HFF-Myc (cell line): Measurements from ENCODE around the gene RASGEF1C.

Source experiments
- DNase-seq: peaks from one replicate; pipeline ENCODE4 v3.0.0-alpha.2; 2011; ENCODE audit warnings: low read depth; ENCODE audit errors: extremely low read depth
- H3K4me3 ChIP-seq: replicated peaks from 2 replicates; pipeline ENCODE4 v1.5.1; 2011; ENCODE audit warnings: low read depth, mild to moderate bottlenecking, control low read depth, low read length
- TF ChIP-seq, protein P1 (sequence below): IDR thresholded peaks from 2 replicates; pipeline ENCODE4 v1.5.1; 2012; ENCODE audit warnings: mild to moderate bottlenecking, low read depth, low read length, control low read depth; ENCODE audit errors: missing control alignments

RASGEF1C gene

DNA sequence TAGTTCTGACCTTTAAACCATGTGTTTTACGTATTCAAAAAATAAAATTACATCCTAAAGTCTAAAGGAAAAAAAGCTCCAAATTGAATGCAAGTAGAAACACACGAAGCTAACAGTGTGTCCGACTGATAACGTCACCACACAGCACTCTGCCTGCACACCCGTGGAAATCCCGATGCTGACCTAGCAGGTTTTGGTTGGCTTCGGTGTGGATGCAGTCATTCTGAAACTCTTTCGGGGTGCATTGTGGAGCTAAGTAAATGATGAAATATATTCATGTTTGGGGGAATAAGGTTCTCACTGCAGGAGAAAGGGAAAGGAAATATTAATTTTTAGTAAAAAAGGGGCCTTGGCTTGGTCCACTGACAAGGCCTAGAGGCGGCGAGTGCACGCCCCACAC, 2.0 kb downstream of the RASGEF1C start:
- no peak for DNase-seq
- TF ChIP-seq, protein P1, sequence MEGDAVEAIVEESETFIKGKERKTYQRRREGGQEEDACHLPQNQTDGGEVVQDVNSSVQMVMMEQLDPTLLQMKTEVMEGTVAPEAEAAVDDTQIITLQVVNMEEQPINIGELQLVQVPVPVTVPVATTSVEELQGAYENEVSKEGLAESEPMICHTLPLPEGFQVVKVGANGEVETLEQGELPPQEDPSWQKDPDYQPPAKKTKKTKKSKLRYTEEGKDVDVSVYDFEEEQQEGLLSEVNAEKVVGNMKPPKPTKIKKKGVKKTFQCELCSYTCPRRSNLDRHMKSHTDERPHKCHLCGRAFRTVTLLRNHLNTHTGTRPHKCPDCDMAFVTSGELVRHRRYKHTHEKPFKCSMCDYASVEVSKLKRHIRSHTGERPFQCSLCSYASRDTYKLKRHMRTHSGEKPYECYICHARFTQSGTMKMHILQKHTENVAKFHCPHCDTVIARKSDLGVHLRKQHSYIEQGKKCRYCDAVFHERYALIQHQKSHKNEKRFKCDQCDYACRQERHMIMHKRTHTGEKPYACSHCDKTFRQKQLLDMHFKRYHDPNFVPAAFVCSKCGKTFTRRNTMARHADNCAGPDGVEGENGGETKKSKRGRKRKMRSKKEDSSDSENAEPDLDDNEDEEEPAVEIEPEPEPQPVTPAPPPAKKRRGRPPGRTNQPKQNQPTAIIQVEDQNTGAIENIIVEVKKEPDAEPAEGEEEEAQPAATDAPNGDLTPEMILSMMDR = no peak
- no peak overlapping the region for H3K4me3 ChIP-seq

DNA sequence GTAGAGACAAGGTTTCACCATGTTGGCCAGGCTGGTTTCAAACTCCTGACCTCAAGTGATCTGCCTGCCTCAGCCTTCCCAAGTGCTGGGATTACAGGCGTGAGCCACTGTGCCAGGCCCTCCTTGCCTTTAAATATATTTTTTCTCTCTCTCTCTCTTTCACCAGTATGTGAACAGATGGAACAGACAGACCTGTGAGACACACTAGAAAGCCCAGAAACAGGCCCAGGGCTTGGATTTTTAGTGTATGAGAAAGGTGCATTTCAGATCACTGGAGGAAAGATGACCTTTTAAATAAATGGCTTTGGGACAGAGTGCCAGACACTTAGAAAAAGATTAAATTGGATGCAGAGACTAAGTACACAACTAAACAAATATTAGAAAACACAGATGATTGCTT, 3.1 kb downstream of the RASGEF1C start:
- no peak overlapping the region for H3K4me3 ChIP-seq
- TF ChIP-seq, protein P1 = no peak
- no peak for DNase-seq

DNA sequence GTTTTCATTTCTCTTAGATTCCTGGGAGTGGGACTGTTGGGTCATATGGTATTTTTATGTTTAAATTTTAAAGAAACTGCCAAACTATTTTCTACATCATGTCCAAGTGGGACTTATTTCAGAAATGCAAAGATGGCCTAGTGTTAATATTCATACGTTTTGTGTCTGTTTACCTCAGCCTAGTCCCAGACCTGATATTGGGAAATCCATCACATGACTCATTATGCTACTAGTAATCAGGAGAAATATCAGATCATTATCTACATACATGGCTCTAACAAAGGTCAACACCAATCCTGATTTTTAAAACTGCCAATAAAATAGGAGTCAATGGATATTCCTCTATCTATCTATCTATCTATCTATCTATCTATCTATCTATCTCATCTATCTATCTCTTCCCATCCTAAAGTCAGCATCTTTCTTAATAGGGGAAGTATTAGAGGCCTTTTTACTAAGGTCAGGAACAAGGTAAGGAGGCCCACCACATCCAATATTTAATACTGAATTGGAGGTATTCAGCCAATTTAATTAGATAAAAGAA, 4.7 kb downstream of the RASGEF1C start:
- TF ChIP-seq, protein P1 = no peak
- DNase-seq = no peak
- no peak overlapping the region for H3K4me3 ChIP-seq

DNA sequence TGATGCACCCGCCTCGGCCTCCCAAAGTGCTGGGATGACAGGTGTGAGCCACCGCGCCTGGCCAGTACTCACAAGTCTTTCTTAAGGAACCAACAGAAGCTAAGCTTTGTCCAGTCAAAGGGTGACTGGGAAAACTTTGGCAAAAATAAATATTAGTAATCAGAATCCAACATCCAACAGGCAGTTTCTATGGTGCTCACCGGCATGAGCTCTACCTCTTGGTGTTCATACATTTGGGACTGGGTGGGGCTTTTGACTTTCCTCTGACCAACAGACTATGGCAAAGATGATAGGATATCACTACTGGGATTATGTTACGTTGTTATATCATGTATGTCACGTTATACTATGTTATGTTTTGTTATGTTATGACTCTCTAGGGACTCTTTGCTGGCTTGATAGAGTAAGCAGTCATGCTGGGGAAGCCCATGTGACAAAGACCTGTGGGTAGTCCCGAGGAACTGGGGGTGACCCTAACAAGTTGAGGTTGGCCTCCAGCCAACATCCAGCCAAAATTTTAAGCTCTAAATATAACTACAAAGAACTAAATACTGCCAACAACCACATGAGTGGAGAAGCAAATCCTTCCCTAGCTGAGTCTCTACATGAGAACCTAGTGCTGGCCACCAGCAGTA, 6.0 kb downstream of the RASGEF1C start:
- H3K4me3 ChIP-seq = no peak overlapping the region
- TF ChIP-seq, protein P1 = no peak
- DNase-seq = no peak

DNA sequence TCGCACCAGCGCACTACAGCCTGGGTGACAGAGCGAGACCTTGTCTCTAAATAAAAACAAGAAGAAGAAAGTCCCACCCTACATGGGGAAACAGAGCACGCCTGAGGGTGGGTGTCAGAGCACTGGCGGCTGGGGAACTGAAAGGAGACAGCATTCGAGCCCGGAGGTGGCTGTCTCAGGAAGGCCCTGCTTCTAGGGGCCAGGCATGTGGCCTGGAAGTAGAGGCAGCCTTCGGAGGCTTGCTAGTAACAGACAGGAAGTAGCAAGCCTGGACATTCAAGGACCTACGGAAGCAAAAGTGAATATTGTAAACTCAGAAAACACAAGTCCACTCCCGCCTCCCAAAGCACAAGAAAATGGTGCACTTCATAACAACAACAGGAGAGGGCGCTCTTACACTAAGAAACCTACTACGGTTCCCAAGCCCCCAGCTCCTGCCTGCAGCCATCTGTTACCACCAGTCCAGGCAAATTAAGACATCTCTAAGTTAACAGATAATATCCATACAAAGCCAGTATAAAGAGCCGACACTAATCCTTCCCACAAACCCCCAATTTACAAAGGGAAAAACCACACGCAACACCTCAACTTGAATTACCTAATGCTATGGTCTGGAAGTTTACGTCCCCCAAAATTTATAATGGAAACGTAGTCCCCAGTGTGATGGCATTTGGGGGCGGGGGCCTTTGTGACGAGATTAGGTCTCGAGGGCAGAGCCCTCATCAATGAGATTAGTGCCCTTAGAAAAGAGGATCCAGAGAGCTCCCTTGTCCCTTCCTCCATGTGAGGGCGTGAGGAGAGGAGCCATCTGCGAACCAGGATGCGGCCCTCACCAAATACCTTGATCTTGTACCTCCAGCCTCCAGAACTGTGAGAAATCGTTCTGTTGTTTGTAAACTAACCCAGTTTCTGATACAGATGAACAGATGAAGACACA, 7.7 kb downstream of the RASGEF1C start:
- no peak overlapping the region for H3K4me3 ChIP-seq
- TF ChIP-seq, protein P1 = peak; percentile 48
- DNase-seq = no peak

DNA sequence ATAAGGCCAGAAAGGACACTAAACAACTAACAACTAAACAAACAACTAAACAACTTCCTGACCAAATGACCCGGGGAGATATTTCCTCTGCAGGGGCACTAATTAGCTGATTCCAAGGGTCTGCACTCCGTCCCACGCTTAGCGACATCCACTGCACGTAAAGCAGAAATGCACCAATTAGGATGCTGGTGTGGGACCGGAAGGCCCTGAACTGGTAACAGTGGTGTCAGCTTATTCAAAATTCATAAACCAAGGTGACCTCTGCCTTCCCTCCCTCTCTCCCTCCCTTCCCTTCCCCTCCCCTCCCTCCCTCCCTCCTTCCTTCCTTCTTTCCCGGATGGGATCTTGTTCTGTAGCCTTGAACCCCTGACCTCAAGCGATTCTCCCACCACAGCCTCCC, 9.6 kb downstream of the RASGEF1C start:
- TF ChIP-seq, protein P1 = no peak
- DNase-seq = no peak
- H3K4me3 ChIP-seq = no peak overlapping the region
